ENCODE data around the gene PROX2. TPM values are rescaled to one million over a fixed set of nuclear protein-coding genes. Genes with fewer than 3 reads are reported as not detected.

The PROX2 gene
- polyA plus RNA-seq, 1 donor (not counting 4 experiments of a cell fraction or from before 2014, with no cell fraction given) = not detected

- Histone ChIP-seq H3K27me3 (ENCODE audit: control insufficient read depth, extremely low read depth, insufficient read depth, low read length) (no peaks in the 10 kb centered on the region), H3K9me3 (ENCODE audit: control insufficient read depth, low read depth, low read length) (no peaks in the 10 kb centered on the region), H3K4me2 (ENCODE audit: control insufficient read depth, extremely low read depth, insufficient read depth, low read depth, low read length) (no peak overlapping the region), H3K79me2 (ENCODE audit: control insufficient read depth, insufficient read depth, low read length) (no peaks in the 10 kb centered on the region), H2AFZ (ENCODE audit: control insufficient read depth, low read length) (no peak overlapping the region), H3K36me3 (ENCODE audit: control insufficient read depth in 2 of 2, extremely low read depth in 1 of 2, insufficient read depth in 2 of 2, low read length in 2 of 2) (peaks cover 5 to 17% of the 10 kb centered on the region in 2 experiments), H4K20me1 (ENCODE audit: control insufficient read depth, extremely low read depth, insufficient read depth, low read length) (no peaks in the 10 kb centered on the region), H3K4me3 (ENCODE audit: control insufficient read depth in 2 of 3, extremely low read depth in 1 of 3, insufficient read depth in 2 of 3, low read depth in 1 of 3, low read length in 3 of 3) (no peak overlapping the region), H3K4me1 (ENCODE audit: control insufficient read depth, extremely low read depth, insufficient read depth, low read length) (no peaks in the 10 kb centered on the region), H3K9me1 (ENCODE audit: control insufficient read depth, extremely low read depth, insufficient read depth, low read length) (no peaks in the 10 kb centered on the region), H3K9ac (ENCODE audit: control insufficient read depth, extremely low read depth, insufficient read depth, low read length) (no peak overlapping the region), H3K27ac (ENCODE audit: control insufficient read depth, insufficient read depth, low read length) (no peak overlapping the region)
- dilution Hi-C loops (cut with MboI; ENCODE audit: extremely low pct_ligation_motif_present, low sequenced_read_pairs) = no loop called here
- no peak for FAIRE-seq
- DNase-seq (ENCODE audit: low read depth, low spot score) = no peak
- TF ChIP-seq CTCF (optimal IDR thresholded peaks at IDR 0.05 in 1 of 3, IDR thresholded peaks at IDR 0.05 in 1 of 3, conservative IDR thresholded peaks at IDR 0.05 in 1 of 3; ENCODE audit: extremely low read depth in 1 of 3, insufficient read depth in 2 of 3, low read length in 3 of 3) (no peak), EZH2 (IDR thresholded peaks at IDR 0.05; ENCODE audit: low read length) (no peak)
Observed at GRCh38 chr14:74836251-74836960, 39.5 kb downstream of the PROX2 start.

GRCh38 chr14:74835645-74836250, 40.2 kb downstream of the PROX2 start:
- Histone ChIP-seq H3K4me2 (ENCODE audit: control insufficient read depth, extremely low read depth, insufficient read depth, low read depth, low read length) (no peak overlapping the region), H3K27me3 (ENCODE audit: control insufficient read depth, extremely low read depth, insufficient read depth, low read length) (no peaks in the 10 kb centered on the region), H3K4me3 (ENCODE audit: control insufficient read depth in 2 of 3, extremely low read depth in 1 of 3, insufficient read depth in 2 of 3, low read depth in 1 of 3, low read length in 3 of 3) (no peak overlapping the region), H3K27ac (ENCODE audit: control insufficient read depth, insufficient read depth, low read length) (no peak overlapping the region), H3K36me3 (ENCODE audit: control insufficient read depth in 2 of 2, extremely low read depth in 1 of 2, insufficient read depth in 2 of 2, low read length in 2 of 2) (peaks cover 9 to 15% of the 10 kb centered on the region in 2 experiments), H3K9ac (ENCODE audit: control insufficient read depth, extremely low read depth, insufficient read depth, low read length) (no peak overlapping the region), H3K9me3 (ENCODE audit: control insufficient read depth, low read depth, low read length) (no peaks in the 10 kb centered on the region), H3K9me1 (ENCODE audit: control insufficient read depth, extremely low read depth, insufficient read depth, low read length) (no peaks in the 10 kb centered on the region), H3K79me2 (ENCODE audit: control insufficient read depth, insufficient read depth, low read length) (no peaks in the 10 kb centered on the region), H2AFZ (ENCODE audit: control insufficient read depth, low read length) (no peak overlapping the region), H4K20me1 (ENCODE audit: control insufficient read depth, extremely low read depth, insufficient read depth, low read length) (no peaks in the 10 kb centered on the region), H3K4me1 (ENCODE audit: control insufficient read depth, extremely low read depth, insufficient read depth, low read length) (no peaks in the 10 kb centered on the region)
- dilution Hi-C loops (cut with MboI; ENCODE audit: extremely low pct_ligation_motif_present, low sequenced_read_pairs) = no loop called here
- no peak for TF ChIP-seq EZH2 (IDR thresholded peaks at IDR 0.05; ENCODE audit: low read length)
- TF ChIP-seq CTCF (optimal IDR thresholded peaks at IDR 0.05 in 1 of 3, IDR thresholded peaks at IDR 0.05 in 1 of 3, conservative IDR thresholded peaks at IDR 0.05 in 1 of 3; ENCODE audit: extremely low read depth in 1 of 3, insufficient read depth in 2 of 3, low read length in 3 of 3) = no peak
- FAIRE-seq (no peak), DNase-seq (ENCODE audit: low read depth, low spot score) (no peak)
